Panc1 (cell line): ENCODE data around the gene NPAS3.

Experiments used
- POLR2AphosphoS5 ChIP-seq: IDR thresholded peaks from 2 replicates; pipeline ENCODE4 v1.6.1; 2012; ENCODE audit warnings: mild to moderate bottlenecking, low read depth, low read length, moderate library complexity
- TF ChIP-seq, protein P1 (sequence below): fragments of 450-650 bp; IDR thresholded peaks from 2 replicates; pipeline ENCODE4 v1.5.1; 2017; ENCODE audit warnings: mild to moderate bottlenecking

DNA sequence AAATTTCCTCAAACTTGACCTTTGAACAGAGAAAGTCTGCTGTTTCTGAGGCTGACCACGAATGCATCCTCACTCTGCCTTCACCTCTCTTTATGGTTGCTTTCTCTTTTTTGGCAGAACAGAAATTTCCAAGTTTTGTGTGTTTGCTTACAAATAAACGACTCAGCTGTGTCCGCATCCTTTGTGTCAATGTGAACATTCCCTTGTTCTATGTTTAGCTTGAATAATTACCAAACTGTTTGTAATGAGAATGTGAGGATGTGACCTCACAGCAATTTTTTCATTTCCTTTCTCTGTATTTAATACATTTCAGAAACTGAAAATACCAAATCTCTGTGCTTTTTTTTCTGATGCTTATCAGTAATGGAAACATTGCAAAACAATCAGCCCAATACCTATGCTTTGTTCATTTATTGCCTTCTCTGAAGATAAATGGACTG lies 601.3 kb downstream of the NPAS3 start:
- TF ChIP-seq, protein P1, sequence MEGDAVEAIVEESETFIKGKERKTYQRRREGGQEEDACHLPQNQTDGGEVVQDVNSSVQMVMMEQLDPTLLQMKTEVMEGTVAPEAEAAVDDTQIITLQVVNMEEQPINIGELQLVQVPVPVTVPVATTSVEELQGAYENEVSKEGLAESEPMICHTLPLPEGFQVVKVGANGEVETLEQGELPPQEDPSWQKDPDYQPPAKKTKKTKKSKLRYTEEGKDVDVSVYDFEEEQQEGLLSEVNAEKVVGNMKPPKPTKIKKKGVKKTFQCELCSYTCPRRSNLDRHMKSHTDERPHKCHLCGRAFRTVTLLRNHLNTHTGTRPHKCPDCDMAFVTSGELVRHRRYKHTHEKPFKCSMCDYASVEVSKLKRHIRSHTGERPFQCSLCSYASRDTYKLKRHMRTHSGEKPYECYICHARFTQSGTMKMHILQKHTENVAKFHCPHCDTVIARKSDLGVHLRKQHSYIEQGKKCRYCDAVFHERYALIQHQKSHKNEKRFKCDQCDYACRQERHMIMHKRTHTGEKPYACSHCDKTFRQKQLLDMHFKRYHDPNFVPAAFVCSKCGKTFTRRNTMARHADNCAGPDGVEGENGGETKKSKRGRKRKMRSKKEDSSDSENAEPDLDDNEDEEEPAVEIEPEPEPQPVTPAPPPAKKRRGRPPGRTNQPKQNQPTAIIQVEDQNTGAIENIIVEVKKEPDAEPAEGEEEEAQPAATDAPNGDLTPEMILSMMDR = no peak
- no peak for TF ChIP-seq POLR2AphosphoS5
